NK-92 (cell line): Measurements from ENCODE around the gene JAZF1.

ENCODE experiments used
- DNase-seq: peaks from one replicate; lab custom pipeline; 2025; ENCODE audit not compliant: unreplicated experiment; lab: John Stamatoyannopoulos, UW

Gene JAZF1

DNA sequence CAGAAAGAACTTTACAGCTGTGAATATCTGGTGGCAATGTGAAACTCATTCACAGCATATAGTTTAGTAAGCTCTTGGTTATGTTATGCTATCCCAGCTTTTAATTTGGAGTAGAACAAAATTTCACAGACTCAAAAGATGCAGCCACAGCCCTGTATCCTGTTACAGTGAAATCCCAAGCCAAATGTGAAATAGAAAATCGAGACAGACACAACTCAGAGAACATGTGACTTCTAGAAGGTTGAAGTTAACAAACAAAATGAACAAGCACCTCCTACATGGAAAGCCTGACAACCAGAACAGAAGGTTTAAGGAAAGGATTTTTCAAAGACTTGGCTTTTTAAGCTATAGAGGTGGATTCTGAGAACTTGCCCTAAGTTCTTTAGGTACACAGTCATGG lies 39.6 kb downstream of the JAZF1 start:
- DNase-seq: no peak

- no peak for DNase-seq
These were observed 41.8 kb downstream of the JAZF1 start for GRCh38 chr7:28138837-28139236.

GRCh38 chr7:28137463-28137862 lies 43.1 kb downstream of the JAZF1 start:
- no peak for DNase-seq

- no peak for DNase-seq
These were observed 43.7 kb downstream of the JAZF1 start for GRCh38 chr7:28136885-28137284.

- no peak for DNase-seq
These were observed 44.2 kb downstream of the JAZF1 start for GRCh38 chr7:28136420-28136819.

DNA sequence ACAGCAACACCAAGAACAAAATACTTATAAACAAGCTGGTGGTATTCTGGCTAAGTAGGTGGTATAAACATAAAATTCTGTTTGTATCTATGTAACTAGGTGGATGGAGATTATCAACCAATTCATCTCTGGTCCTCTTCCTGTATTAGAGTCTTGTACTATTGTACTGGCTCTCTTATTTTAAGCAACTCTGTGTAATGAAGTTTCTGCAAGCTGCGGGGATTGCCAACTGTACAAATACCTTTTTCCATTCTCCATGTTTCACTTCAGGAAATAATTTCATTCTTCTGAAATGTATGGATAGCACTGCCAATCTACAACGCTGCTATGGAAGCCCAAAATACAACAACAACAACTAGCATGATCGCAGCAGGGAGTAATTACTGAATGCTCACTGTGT lies 44.8 kb downstream of the JAZF1 start:
- DNase-seq: no peak

- no peak for DNase-seq
These were observed 45.3 kb downstream of the JAZF1 start for GRCh38 chr7:28135315-28135714.

DNA sequence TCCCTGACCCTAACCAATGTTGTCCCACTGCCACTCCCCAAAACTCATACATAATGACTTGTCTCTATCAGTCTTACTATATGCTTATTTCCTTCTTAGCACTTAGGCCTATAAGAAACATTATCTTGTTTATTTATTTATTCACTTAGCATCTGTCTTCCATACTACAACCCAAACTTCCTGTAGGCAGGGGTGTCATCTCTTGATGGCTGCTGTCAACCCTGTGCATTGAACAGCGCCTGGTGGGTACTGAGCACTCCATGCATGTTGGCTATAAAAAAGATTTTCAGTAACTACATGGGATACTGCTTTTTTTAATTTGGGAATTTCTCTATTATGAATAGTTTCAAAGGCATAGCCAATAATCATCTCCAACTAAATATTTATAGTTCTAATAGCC lies 46.7 kb downstream of the JAZF1 start:
- no peak for DNase-seq

GRCh38 chr7:28132959-28133870 lies 47.4 kb downstream of the JAZF1 start:
- DNase-seq: no peak

GRCh38 chr7:28130277-28130676 lies 50.3 kb downstream of the JAZF1 start:
- no peak for DNase-seq

DNA sequence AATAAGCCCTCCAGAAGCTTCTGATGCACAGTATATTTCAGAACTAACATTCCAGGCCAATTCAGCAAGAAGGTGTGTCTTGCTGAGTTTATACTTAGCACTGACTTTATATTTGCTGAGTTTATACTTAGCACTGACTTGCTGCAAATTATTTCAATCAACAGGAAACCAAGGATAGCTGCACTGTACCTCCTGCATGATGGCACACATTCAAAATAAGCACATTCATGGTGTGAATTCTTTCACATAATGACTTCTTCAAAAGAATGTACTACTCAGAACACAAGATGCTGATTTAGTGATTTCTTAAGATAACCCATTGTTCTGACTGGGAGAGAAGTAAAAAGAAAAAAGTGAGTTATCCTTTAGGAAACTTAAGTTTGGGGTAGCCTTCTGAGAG lies 52.0 kb downstream of the JAZF1 start:
- no peak for DNase-seq

DNA sequence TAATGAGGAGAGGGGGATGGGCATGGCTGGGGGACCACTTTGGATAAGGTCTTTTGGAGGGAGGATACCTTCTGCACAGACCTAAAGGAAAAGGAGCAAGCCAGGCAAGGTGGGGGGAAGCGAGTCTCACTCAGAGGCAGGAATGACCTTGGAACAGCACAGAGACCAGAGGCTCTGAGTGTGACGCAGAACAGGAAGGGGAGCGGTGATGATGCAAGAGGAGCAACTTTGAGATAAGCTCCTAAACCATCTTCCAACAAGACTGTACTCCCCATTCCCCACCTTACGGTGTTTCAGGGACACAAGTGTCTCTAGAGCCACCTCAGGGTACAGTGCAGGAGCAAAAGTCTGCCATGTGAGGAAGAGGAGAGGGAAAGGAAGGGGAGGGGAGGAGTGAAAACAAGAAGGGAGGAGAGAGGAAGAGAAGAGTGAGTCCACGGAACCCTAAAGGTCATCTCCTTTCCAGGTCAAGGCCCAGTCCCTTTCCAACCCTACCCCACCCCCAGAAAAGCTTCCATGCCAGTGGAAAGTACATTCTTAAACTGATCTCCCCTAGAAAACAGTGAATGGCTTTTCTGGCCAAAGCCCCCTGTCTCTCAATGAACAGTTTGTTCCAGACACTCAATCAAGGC lies 54.1 kb downstream of the JAZF1 start:
- DNase-seq: no peak

DNA sequence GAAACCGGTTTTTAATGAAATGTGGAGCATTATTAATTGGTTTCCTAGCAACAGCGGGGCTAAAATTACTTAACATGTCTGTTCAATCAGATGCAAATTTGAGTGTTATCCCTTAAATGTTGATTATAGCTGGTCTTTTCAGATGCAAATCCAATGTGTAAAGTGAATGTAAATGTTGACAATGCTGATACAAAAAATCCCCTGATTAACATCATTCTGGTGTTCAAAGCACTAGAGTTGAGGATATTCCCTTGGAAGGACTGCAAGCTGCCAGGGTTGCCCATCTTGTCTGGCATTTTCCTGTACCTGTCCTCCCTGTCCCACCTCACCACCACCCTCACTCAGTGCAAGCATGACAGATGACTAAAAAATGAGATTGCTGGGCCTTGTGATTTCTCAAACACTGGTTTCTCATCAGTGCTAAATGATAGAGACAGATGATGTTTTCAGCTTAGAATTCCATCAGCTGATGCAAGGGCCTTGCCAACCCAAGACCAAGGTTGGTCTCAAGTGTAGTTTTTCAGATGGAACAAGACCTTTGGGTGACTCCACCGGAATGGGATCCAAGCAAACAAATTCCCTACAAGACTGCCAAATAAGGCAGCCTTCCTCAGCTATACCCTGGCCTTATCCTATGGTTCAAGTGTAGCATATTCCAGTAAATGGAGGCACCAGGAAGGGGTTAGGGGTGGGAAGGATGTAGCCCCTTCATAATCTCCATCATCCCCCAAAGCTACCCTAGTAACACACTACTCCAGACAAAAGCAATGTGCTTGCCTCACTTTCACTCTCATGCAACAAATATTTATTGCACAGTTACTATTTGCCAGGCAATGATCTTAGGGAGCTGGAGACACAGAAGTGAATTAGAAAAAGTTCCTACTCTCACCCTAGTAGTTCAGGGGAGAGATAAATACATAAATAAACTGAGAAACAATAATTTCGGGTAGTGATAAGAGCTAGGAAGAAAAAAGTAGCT lies 54.9 kb downstream of the JAZF1 start:
- DNase-seq: no peak

GRCh38 chr7:28124413-28124812 lies 56.2 kb downstream of the JAZF1 start:
- DNase-seq: no peak

- DNase-seq: no peak
These were observed 56.8 kb downstream of the JAZF1 start for GRCh38 chr7:28123752-28124151.

DNA sequence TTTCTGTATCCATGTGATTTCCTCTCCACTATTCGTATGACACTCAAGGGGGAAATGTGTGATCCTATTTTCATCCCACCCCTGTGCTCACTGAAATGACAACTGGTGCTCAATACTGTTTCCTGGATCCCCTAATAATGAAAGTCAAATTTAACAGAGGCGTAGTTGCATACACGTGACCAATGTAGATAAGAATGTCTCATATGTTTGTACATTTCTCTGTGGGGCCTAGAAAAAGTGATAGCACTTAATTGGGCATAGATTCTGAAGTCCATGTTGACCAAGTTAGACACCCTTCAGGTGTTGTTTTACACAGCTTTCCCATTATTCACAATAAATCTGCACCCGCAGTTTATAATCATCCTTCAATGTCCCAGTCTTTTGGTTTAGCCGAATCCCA lies 59.1 kb downstream of the JAZF1 start:
- DNase-seq: no peak

- no peak for DNase-seq
These were observed 64.6 kb downstream of the JAZF1 start for GRCh38 chr7:28116041-28116440.

DNA sequence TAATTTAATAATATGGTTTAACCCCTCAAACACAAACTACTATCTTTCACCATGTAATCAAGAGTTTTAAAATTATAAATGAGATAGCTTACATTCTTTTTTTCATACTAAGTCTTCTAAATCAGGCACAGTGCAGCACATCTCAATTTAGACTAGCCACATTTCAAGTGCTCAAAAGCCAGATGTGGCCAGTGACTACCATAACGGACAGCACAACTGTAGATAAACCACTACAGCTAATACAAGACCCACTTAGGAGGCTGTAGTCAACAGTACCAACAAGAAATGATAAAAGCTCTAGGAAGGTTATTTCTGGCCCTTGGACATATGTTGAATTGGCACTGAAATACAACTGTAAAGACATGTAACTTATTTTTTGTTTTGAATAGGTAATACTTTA lies 65.3 kb downstream of the JAZF1 start:
- no peak for DNase-seq

DNA sequence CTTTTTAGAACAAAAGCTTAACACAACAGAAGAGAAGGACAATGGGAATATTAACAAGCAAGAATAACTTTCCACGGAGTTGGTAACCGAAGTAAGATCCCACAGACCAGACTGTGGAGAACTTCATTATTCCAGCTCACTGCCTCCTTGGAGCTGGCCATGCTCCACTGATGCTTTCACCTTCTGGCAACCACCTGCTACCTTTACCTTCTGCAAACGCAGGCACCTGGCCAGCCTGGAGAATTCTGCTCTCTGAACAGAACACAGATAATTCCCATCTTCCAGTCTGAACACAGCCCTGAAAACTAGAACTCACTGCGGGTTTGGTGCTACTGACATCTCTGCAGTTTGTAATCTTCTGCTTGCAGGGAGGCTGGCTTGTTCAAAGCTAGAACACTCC lies 66.5 kb downstream of the JAZF1 start:
- no peak for DNase-seq

GRCh38 chr7:28112883-28113540 lies 67.6 kb downstream of the JAZF1 start:
- DNase-seq: no peak

DNA sequence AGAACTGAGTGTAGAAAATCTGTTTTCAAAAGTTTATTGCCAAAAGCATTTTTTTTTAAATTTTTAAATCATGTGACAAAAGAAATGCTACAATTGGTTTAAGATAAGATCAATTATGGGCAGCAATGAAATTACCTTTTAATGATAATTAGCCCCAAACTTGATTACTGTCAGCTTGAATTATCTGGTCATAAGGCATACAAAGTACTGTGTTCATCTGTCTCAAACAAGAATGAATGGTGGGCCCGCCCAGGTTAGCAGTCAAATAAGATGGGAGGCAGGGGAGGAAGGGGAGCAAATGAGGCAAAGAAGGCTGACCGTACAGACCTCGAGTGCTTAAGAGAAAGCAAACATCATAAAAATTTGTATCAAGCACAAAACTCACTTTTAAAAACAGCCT lies 68.1 kb downstream of the JAZF1 start:
- no peak for DNase-seq
